Mesendoderm (in vitro differentiated cells): Measurements from ENCODE around the gene CNKSR2.

Experiments used
- DNase-seq: peaks from one replicate; pipeline ENCODE4 v3.0.0; 2013
- H2AK5ac ChIP-seq: 2 replicates; pipeline ENCODE4 v1.6.1; 2013; ENCODE audit warnings: low read length, inconsistent platforms
- H2BK120ac ChIP-seq: 2 replicates; pipeline ENCODE4 v1.6.1; 2013; ENCODE audit warnings: low read depth, mild to moderate bottlenecking, low read length, moderate library complexity, mixed read lengths
- H2BK15ac ChIP-seq: replicated peaks from 2 replicates; pipeline ENCODE4 v1.6.1; 2013; ENCODE audit warnings: low read depth, mild to moderate bottlenecking, moderate library complexity
- H2BK5ac ChIP-seq: 2 replicates; pipeline ENCODE4 v1.6.1; 2013; ENCODE audit warnings: low read length, inconsistent platforms
- H3K18ac ChIP-seq: 2 replicates; pipeline ENCODE4 v1.6.1; 2013; ENCODE audit warnings: mild to moderate bottlenecking, low read length, mixed read lengths
- H3K23ac ChIP-seq: one replicate; pipeline ENCODE4 v1.6.1; 2013; ENCODE audit warnings: low read length
- H3K27ac ChIP-seq: 2 replicates; pipeline ENCODE4 v1.5.1; 2013; ENCODE audit warnings: low read depth, mild to moderate bottlenecking, inconsistent platforms, low read length, moderate library complexity
- H3K27me3 ChIP-seq: 2 replicates; pipeline ENCODE4 v1.6.1; 2013; ENCODE audit warnings: low read length, control low read depth, mild to moderate bottlenecking, inconsistent platforms; ENCODE audit not compliant: insufficient read depth, poor library complexity
- H3K36me3 ChIP-seq: 2 replicates; pipeline ENCODE4 v1.6.1; 2013; ENCODE audit warnings: low read length, inconsistent platforms; ENCODE audit not compliant: control insufficient read depth, insufficient read depth
- H3K4ac ChIP-seq: one replicate; pipeline ENCODE4 v1.6.1; 2013; ENCODE audit warnings: low read depth, mild to moderate bottlenecking, low read length, moderate library complexity
- H3K4me1 ChIP-seq: 2 replicates; pipeline ENCODE4 v1.6.1; 2013; ENCODE audit warnings: low read depth, low read length, inconsistent platforms; ENCODE audit not compliant: control insufficient read depth
- H3K4me2 ChIP-seq: 2 replicates; pipeline ENCODE4 v1.6.1; 2013; ENCODE audit warnings: low read length
- H3K4me3 ChIP-seq: 2 replicates; pipeline ENCODE4 v1.5.1; 2013; ENCODE audit warnings: mild to moderate bottlenecking, low read length
- H3K56ac ChIP-seq: one replicate; pipeline ENCODE4 v1.6.1; 2013; ENCODE audit warnings: low read length
- H3K79me1 ChIP-seq: 2 replicates; pipeline ENCODE4 v1.6.1; 2013; ENCODE audit warnings: low read length, inconsistent platforms
- H3K79me2 ChIP-seq: 2 replicates; pipeline ENCODE4 v1.6.1; 2013; ENCODE audit warnings: mild to moderate bottlenecking, low read length; ENCODE audit not compliant: control insufficient read depth, insufficient read depth
- H3K9ac ChIP-seq: 2 replicates; pipeline ENCODE4 v1.6.1; 2013; ENCODE audit warnings: low read length, inconsistent platforms
- H4K5ac ChIP-seq: one replicate; pipeline ENCODE4 v1.6.1; 2013; ENCODE audit warnings: low read length
- H4K8ac ChIP-seq: one replicate; pipeline ENCODE4 v1.6.1; 2013; ENCODE audit warnings: low read depth, mild to moderate bottlenecking, control low read depth, low read length, moderate library complexity
- WGBS: extraction: QIAGEN DNeasy Blood & Tissue Kit; methylation state at CpG from one replicate; pipeline ENCODE4 v1.1.7; 2013; ENCODE audit warnings: low lambda C conversion rate, missing lambda C conversion rate; ENCODE audit not compliant: insufficient coverage; ENCODE audit errors: extremely low coverage; 5-methylcytosine and 5-hydroxymethylcytosine counted together

The CNKSR2 gene

DNA sequence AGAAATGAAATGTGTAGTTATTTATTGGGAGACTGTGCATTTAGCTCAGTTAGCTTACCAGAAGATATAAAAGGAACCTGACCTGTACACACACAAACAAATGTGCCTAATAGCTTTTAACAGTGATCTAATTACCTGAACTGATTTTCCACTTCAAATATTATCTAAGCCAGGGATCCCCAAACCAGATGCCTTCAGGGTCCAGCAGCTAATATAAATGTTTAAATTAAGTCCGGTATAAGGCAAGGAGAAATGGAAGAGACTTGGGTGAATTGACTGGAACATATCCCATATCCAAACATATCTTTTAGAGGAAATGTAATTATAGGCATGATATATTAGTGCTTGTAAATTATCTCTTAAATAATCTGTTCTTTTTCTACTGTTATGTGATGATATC lies 66.7 kb downstream of the CNKSR2 start:
- H3K4me1 ChIP-seq = no peaks in the 10 kb centered on the region
- H3K27ac ChIP-seq = no peak overlapping the region
- no peaks in the 10 kb centered on the region for H3K36me3 ChIP-seq
- H3K27me3 ChIP-seq = no peaks in the 10 kb centered on the region
- H3K4ac ChIP-seq = no peak overlapping the region
- no peak overlapping the region for H3K18ac ChIP-seq
- H3K23ac ChIP-seq = no peak overlapping the region
- WGBS = no CpG with 5 or more reads among the region's 1 CpG
- no peak overlapping the region for H2BK15ac ChIP-seq
- no peak overlapping the region for H2AK5ac ChIP-seq
- no peak overlapping the region for H3K4me2 ChIP-seq
- H3K4me3 ChIP-seq = no peak overlapping the region
- no peak overlapping the region for H2BK120ac ChIP-seq
- H2BK5ac ChIP-seq = no peak overlapping the region
- H3K79me2 ChIP-seq = no peaks in the 10 kb centered on the region
- no peak overlapping the region for H3K9ac ChIP-seq
- H3K79me1 ChIP-seq = no peaks in the 10 kb centered on the region
- no peak overlapping the region for H3K56ac ChIP-seq
- H4K8ac ChIP-seq = no peak overlapping the region
- H4K5ac ChIP-seq = no peak overlapping the region
- no peak for DNase-seq

DNA sequence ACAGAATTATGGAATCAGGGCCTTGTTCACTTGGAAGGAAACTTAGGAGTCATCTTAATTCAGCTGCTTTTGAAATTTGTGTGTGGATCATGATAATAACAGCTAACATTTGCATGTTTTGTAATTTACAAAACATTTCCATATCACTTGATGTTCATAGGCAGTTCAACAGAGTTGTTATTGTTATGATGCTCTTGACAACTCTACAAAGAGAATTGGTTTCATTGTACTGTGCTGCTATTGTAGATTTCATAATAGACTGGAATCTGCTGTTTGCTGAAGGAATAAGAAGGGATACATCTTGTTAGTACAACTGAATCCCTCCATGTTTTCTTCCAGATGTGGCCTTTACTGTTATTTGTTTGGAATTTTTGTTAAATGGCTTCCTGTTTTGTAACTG lies 83.5 kb downstream of the CNKSR2 start:
- H3K23ac ChIP-seq = no peak overlapping the region
- no peak overlapping the region for H3K18ac ChIP-seq
- no peak overlapping the region for H3K27ac ChIP-seq
- no peak for DNase-seq
- no peaks in the 10 kb centered on the region for H3K79me2 ChIP-seq
- H2BK120ac ChIP-seq = no peak overlapping the region
- H3K56ac ChIP-seq = no peak overlapping the region
- no peak overlapping the region for H2BK15ac ChIP-seq
- H3K4ac ChIP-seq = no peak overlapping the region
- H3K36me3 ChIP-seq = no peaks in the 10 kb centered on the region
- H4K8ac ChIP-seq = no peak overlapping the region
- H2BK5ac ChIP-seq = no peak overlapping the region
- no peaks in the 10 kb centered on the region for H3K27me3 ChIP-seq
- no peaks in the 10 kb centered on the region for H3K4me1 ChIP-seq
- no peak overlapping the region for H2AK5ac ChIP-seq
- no peaks in the 10 kb centered on the region for H3K79me1 ChIP-seq
- H3K4me2 ChIP-seq = no peak overlapping the region
- no peak overlapping the region for H3K4me3 ChIP-seq
- no peak overlapping the region for H3K9ac ChIP-seq
- H4K5ac ChIP-seq = no peak overlapping the region

GRCh38 chrX:21469071-21469470 lies 94.9 kb downstream of the CNKSR2 start:
- no peak overlapping the region for H3K9ac ChIP-seq
- H3K4me1 ChIP-seq = no peaks in the 10 kb centered on the region
- no peak overlapping the region for H4K5ac ChIP-seq
- H3K4me3 ChIP-seq = no peak overlapping the region
- H3K56ac ChIP-seq = no peak overlapping the region
- no peak overlapping the region for H3K18ac ChIP-seq
- no peak overlapping the region for H2BK5ac ChIP-seq
- no peaks in the 10 kb centered on the region for H3K36me3 ChIP-seq
- no peak for DNase-seq
- no CpG with 5 or more reads among the region's 1 CpG for WGBS
- H3K27ac ChIP-seq = no peak overlapping the region
- H2BK15ac ChIP-seq = no peak overlapping the region
- no peak overlapping the region for H3K4ac ChIP-seq
- no peaks in the 10 kb centered on the region for H3K79me2 ChIP-seq
- no peak overlapping the region for H4K8ac ChIP-seq
- H3K27me3 ChIP-seq = no peaks in the 10 kb centered on the region
- no peak overlapping the region for H3K4me2 ChIP-seq
- H2BK120ac ChIP-seq = no peak overlapping the region
- H2AK5ac ChIP-seq = no peak overlapping the region
- no peaks in the 10 kb centered on the region for H3K79me1 ChIP-seq
- H3K23ac ChIP-seq = no peak overlapping the region

- Histone ChIP-seq H3K4me2 (no peak overlapping the region), H3K18ac (no peak overlapping the region), H3K4me3 (no peak overlapping the region), H3K23ac (no peak overlapping the region), H3K4me1 (no peaks in the 10 kb centered on the region), H3K79me2 (no peaks in the 10 kb centered on the region), H2BK5ac (no peak overlapping the region), H2BK15ac (no peak overlapping the region), H4K8ac (no peak overlapping the region), H4K5ac (no peak overlapping the region), H3K4ac (no peak overlapping the region), H3K27ac (no peak overlapping the region), H2AK5ac (no peak overlapping the region), H3K27me3 (no peaks in the 10 kb centered on the region), H3K56ac (no peak overlapping the region), H3K79me1 (no peaks in the 10 kb centered on the region), H3K9ac (no peak overlapping the region), H3K36me3 (no peaks in the 10 kb centered on the region), H2BK120ac (no peak overlapping the region)
- no peak for DNase-seq
- WGBS = no CpG with 5 or more reads among the region's 2 CpGs
Measured at GRCh38 chrX:21476909-21477308, 102.7 kb downstream of the CNKSR2 start.

GRCh38 chrX:21479695-21480270 lies 105.6 kb downstream of the CNKSR2 start:
- Histone ChIP-seq H3K79me2 (no peaks in the 10 kb centered on the region), H3K4me3 (no peak overlapping the region), H4K8ac (no peak overlapping the region), H2BK15ac (no peak overlapping the region), H3K4me2 (no peak overlapping the region), H2BK120ac (no peak overlapping the region), H3K18ac (no peak overlapping the region), H3K4ac (no peak overlapping the region), H3K4me1 (no peaks in the 10 kb centered on the region), H3K36me3 (no peaks in the 10 kb centered on the region), H4K5ac (no peak overlapping the region), H3K23ac (no peak overlapping the region), H3K56ac (no peak overlapping the region), H2AK5ac (no peak overlapping the region), H3K27me3 (no peaks in the 10 kb centered on the region), H3K27ac (no peak overlapping the region), H3K9ac (no peak overlapping the region), H3K79me1 (no peaks in the 10 kb centered on the region), H2BK5ac (no peak overlapping the region)
- DNase-seq = peak; percentile 57
- no CpG with 5 or more reads among the region's 2 CpGs for WGBS

- WGBS = no CpG with 5 or more reads among the region's 2 CpGs
- H3K18ac ChIP-seq = no peak overlapping the region
- H3K23ac ChIP-seq = no peak overlapping the region
- H3K79me2 ChIP-seq = no peaks in the 10 kb centered on the region
- no peaks in the 10 kb centered on the region for H3K79me1 ChIP-seq
- H3K4me3 ChIP-seq = no peak overlapping the region
- no peak overlapping the region for H2BK5ac ChIP-seq
- H2AK5ac ChIP-seq = no peak overlapping the region
- no peaks in the 10 kb centered on the region for H3K27me3 ChIP-seq
- H3K36me3 ChIP-seq = no peaks in the 10 kb centered on the region
- no peak overlapping the region for H3K9ac ChIP-seq
- no peak overlapping the region for H2BK15ac ChIP-seq
- DNase-seq = no peak
- H3K27ac ChIP-seq = no peak overlapping the region
- no peak overlapping the region for H3K4me2 ChIP-seq
- no peak overlapping the region for H3K56ac ChIP-seq
- H3K4ac ChIP-seq = no peak overlapping the region
- no peak overlapping the region for H4K8ac ChIP-seq
- H2BK120ac ChIP-seq = no peak overlapping the region
- no peak overlapping the region for H4K5ac ChIP-seq
- no peaks in the 10 kb centered on the region for H3K4me1 ChIP-seq
Measured at GRCh38 chrX:21481761-21482160, 107.5 kb downstream of the CNKSR2 start.
